Renal pelvis (tissue), 4 donors: ENCODE measurements around the gene GLIS1. TPM values are rescaled to one million over a fixed set of nuclear protein-coding genes. Genes with fewer than 3 reads are reported as not detected.

Source experiments
- DNase-seq: peaks from one replicate; pipeline ENCODE4 v3.0.0-alpha.2; 2013
- polyA plus RNA-seq, 3 donors: library from polyadenylated mRNA; unstranded; fragments of 120-200 nt; gene quantifications; one replicate each; pipeline ENCODE4 v1.2.1, GENCODE V29; 2013; ENCODE audit not compliant: insufficient read length in 3 of 3

GLIS1 gene
- polyA plus RNA-seq, 3 donors = 3.6 to 4.5 (median 3.9) TPM

- DNase-seq = no peak
These were observed 2.7 kb downstream of the GLIS1 start for GRCh38 chr1:53736290-53736689.

- DNase-seq = no peak
These were observed 3.3 kb downstream of the GLIS1 start for GRCh38 chr1:53735681-53736080.

- DNase-seq = no peak
These were observed 3.7 kb downstream of the GLIS1 start for GRCh38 chr1:53735261-53735660.

- no peak for DNase-seq
These were observed 4.2 kb downstream of the GLIS1 start for GRCh38 chr1:53734650-53735211.

GRCh38 chr1:53733975-53734649 lies 4.9 kb downstream of the GLIS1 start:
- DNase-seq = no peak

- DNase-seq = no peak
These were observed 5.5 kb downstream of the GLIS1 start for GRCh38 chr1:53733447-53733931.

- no peak for DNase-seq
These were observed 6.0 kb downstream of the GLIS1 start for GRCh38 chr1:53732912-53733317.

- DNase-seq = no peak
These were observed 6.6 kb downstream of the GLIS1 start for GRCh38 chr1:53732409-53732808.

- no peak for DNase-seq
These were observed 7.1 kb downstream of the GLIS1 start for GRCh38 chr1:53731779-53732305.

GRCh38 chr1:53731043-53731600 lies 7.8 kb downstream of the GLIS1 start:
- no peak for DNase-seq

- no peak for DNase-seq
These were observed 8.6 kb downstream of the GLIS1 start for GRCh38 chr1:53730224-53730865.

GRCh38 chr1:53729456-53730223 lies 9.3 kb downstream of the GLIS1 start:
- DNase-seq = no peak

GRCh38 chr1:53728702-53729455 lies 10.1 kb downstream of the GLIS1 start:
- DNase-seq = no peak

GRCh38 chr1:53728196-53728595 lies 10.8 kb downstream of the GLIS1 start:
- no peak for DNase-seq

GRCh38 chr1:53727461-53728092 lies 11.4 kb downstream of the GLIS1 start:
- DNase-seq = no peak

GRCh38 chr1:53726009-53726600 lies 12.9 kb downstream of the GLIS1 start:
- DNase-seq = no peak

GRCh38 chr1:53725238-53725689 lies 13.7 kb downstream of the GLIS1 start:
- DNase-seq = no peak

GRCh38 chr1:53722025-53722424 lies 16.9 kb downstream of the GLIS1 start:
- DNase-seq = no peak

- DNase-seq = no peak
These were observed 17.9 kb downstream of the GLIS1 start for GRCh38 chr1:53721088-53721487.

GRCh38 chr1:53719469-53719868 lies 19.5 kb downstream of the GLIS1 start:
- DNase-seq = no peak
